OCI-LY7 (cell line): ENCODE data around the gene CHST11. TPM values are rescaled to one million over a fixed set of nuclear protein-coding genes. Genes with fewer than 3 reads are reported as not detected.
A peak's percentile ranks its signal among the peaks of the same experiment; 100 is the strongest.

ENCODE experiments used
- BruUV-seq: library from RNA; stranded (reverse); fragments of 400-500 nt; replicated peaks from 2 replicates; lab custom pipeline; 2021; lab: Mats Ljungman, UMichigan
- CTCF ChIA-PET: fragments of 300-600 bp; sonication (Branson Sonifier 250); formaldehyde crosslinking; loops from one replicate; lab custom pipeline; 2022; ENCODE audit warnings: antibody characterized with exemption; ENCODE audit not compliant: unreplicated experiment; lab: Charles Lee
- POLR2A ChIA-PET: fragments of 300-600 bp; sonication (Branson Sonifier 250); formaldehyde crosslinking; loops from one replicate; lab custom pipeline; 2022; ENCODE audit warnings: antibody characterized with exemption; lab: Charles Lee
- DNase-seq: peaks from one replicate; pipeline ENCODE4 v3.0.0-alpha.2; 2015; ENCODE audit warnings: low spot score
- H2AFZ ChIP-seq: fragments of 200-600 bp; sonication (generic), shearing (Covaris generic); 2 replicates; pipeline ENCODE4 v1.6.1; 2014; ENCODE audit warnings: mild to moderate bottlenecking, antibody characterized with exemption, low read length, moderate library complexity
- H3K27ac ChIP-seq: fragments of 200-600 bp; sonication (generic); 2 replicates; pipeline ENCODE4 v1.5.1; 2014; ENCODE audit warnings: mixed run types, low read depth, mild to moderate bottlenecking, moderate library complexity, low read length, inconsistent platforms; ENCODE audit not compliant: poor library complexity, severe bottlenecking
- H3K36me3 ChIP-seq: fragments of 200-600 bp; sonication (generic); 2 replicates; pipeline ENCODE4 v1.6.1; 2014; ENCODE audit warnings: mild to moderate bottlenecking, antibody characterized with exemption, low read length, moderate library complexity, mixed read lengths; ENCODE audit not compliant: insufficient read depth
- H3K4me1 ChIP-seq: fragments of 200-600 bp; sonication (generic); 2 replicates; pipeline ENCODE4 v1.5.1; 2014; ENCODE audit warnings: mild to moderate bottlenecking, low read length; ENCODE audit not compliant: insufficient read depth, poor library complexity, severe bottlenecking
- H3K4me2 ChIP-seq: fragments of 200-600 bp; sonication (generic); 2 replicates; pipeline ENCODE4 v1.6.1; 2014; ENCODE audit warnings: mild to moderate bottlenecking, low read length
- H3K4me3 ChIP-seq: fragments of 200-600 bp; sonication (generic); 2 replicates; pipeline ENCODE4 v1.5.1; 2014; ENCODE audit warnings: mild to moderate bottlenecking, low read depth, low read length; ENCODE audit not compliant: poor library complexity, severe bottlenecking
- H3K79me2 ChIP-seq: fragments of 200-600 bp; sonication (generic); 2 replicates; pipeline ENCODE4 v1.6.1; 2016; ENCODE audit warnings: low read depth, mild to moderate bottlenecking, low read length, moderate library complexity, mixed read lengths; ENCODE audit not compliant: insufficient read depth
- H3K9me2 ChIP-seq: fragments of 200-600 bp; sonication (generic); 2 replicates; pipeline ENCODE4 v1.6.1; 2016; ENCODE audit warnings: mild to moderate bottlenecking, low read length, mixed read lengths; ENCODE audit not compliant: insufficient read depth
- H3K9me3 ChIP-seq: fragments of 200-600 bp; sonication (generic); 2 replicates; pipeline ENCODE4 v1.6.1; 2014; ENCODE audit warnings: mild to moderate bottlenecking, mixed run types, low read length, mixed read lengths
- H4K20me1 ChIP-seq: fragments of 200-600 bp; sonication (generic); 2 replicates; pipeline ENCODE4 v1.6.1; 2014; ENCODE audit warnings: mild to moderate bottlenecking, antibody characterized with exemption, low read length, moderate library complexity, mixed read lengths; ENCODE audit not compliant: insufficient read depth
- CTCF ChIP-seq: fragments of 200-600 bp; sonication (generic); conservative IDR thresholded peaks from 2 replicates; pipeline ENCODE4 v1.5.1; 2014; ENCODE audit warnings: mild to moderate bottlenecking, antibody characterized with exemption, low read length, moderate library complexity, mixed read lengths
- EZH2phosphoT487 ChIP-seq: fragments of 200-600 bp; sonication (generic); IDR thresholded peaks from 2 replicates; pipeline ENCODE4 v1.6.1; 2018; ENCODE audit warnings: low read depth, borderline replicate concordance, mild to moderate bottlenecking, mixed run types, antibody characterized with exemption, low read length, moderate library complexity, mixed read lengths
- intact Hi-C: fragments of 100-400 bp; cut with micrococcal nuclease; formaldehyde crosslinking; loops from one replicate; pipeline ENCODE4 v1.10.0; 2022; ENCODE audit not compliant: unreplicated experiment
- total RNA-seq, 2 experiments: library from RNA; depleted of rRNA in 1 of 2; stranded (reverse); fragments of >200 nt in 1 of 2; shearing (Covaris generic) in 1 of 2; gene quantifications; 2 replicates each; pipeline ENCODE4 v1.2.3, GENCODE V29; 2014 to 2022

The CHST11 gene
- total RNA-seq, 2 experiments from 2014 or later = 15.2 to 41.6 TPM

- POLR2A ChIA-PET = no interaction called here
Observed at GRCh38 chr12:104549815-104550480, 93.2 kb downstream of the CHST11 start.

GRCh38 chr12:104551313-104551931, 94.7 kb downstream of the CHST11 start:
- Histone ChIP-seq H3K9me2 (no peaks in the 10 kb centered on the region), H3K4me1 (peaks cover 21% of the 10 kb centered on the region), H3K79me2 (0 out of 2 replicates have a peak, but pooled peaks cover 7% of the 10 kb centered on the region), H2AFZ (no peak overlapping the region), H3K4me3 (no peak overlapping the region), H3K9me3 (peaks cover 15% of the 10 kb centered on the region; the same call in 1 of the 2 replicates), H3K4me2 (peak overlapping the region; percentile 25; the same call in 1 of the 2 replicates), H3K27ac (no peak overlapping the region), H3K36me3 (peaks cover 14% of the 10 kb centered on the region; the same call in 1 of the 2 replicates), H4K20me1 (peaks cover 7% of the 10 kb centered on the region; the same call in 1 of the 2 replicates)
- ChIA-PET POLR2A (interaction anchor here (0.9 to 1.4 kb wide), 2 partner anchors 13 to 17 kb away, joined by 4 to 6 read pairs; no protein-coding TSS in a partner anchor), CTCF (no interaction called here)
- no TSS peak for BruUV-seq
- DNase-seq = peak; percentile 31
- TF ChIP-seq CTCF (no peak), EZH2phosphoT487 (no peak)
- intact Hi-C loops = no loop called here

More at GRCh38 chr12:104549815-104550480, 93.2 kb downstream of the CHST11 start:
- intact Hi-C loops = no loop called here
- CTCF ChIA-PET = no interaction called here
- H3K9me3 ChIP-seq = peaks cover 15% of the 10 kb centered on the region; the same call in 1 of the 2 replicates
- no peaks in the 10 kb centered on the region for H3K9me2 ChIP-seq
- H3K36me3 ChIP-seq = peaks cover 14% of the 10 kb centered on the region; the same call in 1 of the 2 replicates
- TF ChIP-seq CTCF = peak; percentile 29; the same call in 1 of the 2 replicates
- no peak for TF ChIP-seq EZH2phosphoT487
- DNase-seq = peak; percentile 12
- 0 out of 2 replicates have a peak, but pooled peaks cover 12% of the 10 kb centered on the region for H3K79me2 ChIP-seq
- no peak overlapping the region for H2AFZ ChIP-seq
- no peak overlapping the region for H3K27ac ChIP-seq
- H3K4me2 ChIP-seq = no peak overlapping the region
- H4K20me1 ChIP-seq = peaks cover 7% of the 10 kb centered on the region; the same call in 1 of the 2 replicates
- BruUV-seq = no TSS peak
- peaks cover 35% of the 10 kb centered on the region for H3K4me1 ChIP-seq
- H3K4me3 ChIP-seq = no peak overlapping the region
